ENCODE measurements around the gene KCNIP1.
A peak's percentile ranks its signal among the peaks of the same experiment; 100 is the strongest.

KCNIP1 gene

DNA sequence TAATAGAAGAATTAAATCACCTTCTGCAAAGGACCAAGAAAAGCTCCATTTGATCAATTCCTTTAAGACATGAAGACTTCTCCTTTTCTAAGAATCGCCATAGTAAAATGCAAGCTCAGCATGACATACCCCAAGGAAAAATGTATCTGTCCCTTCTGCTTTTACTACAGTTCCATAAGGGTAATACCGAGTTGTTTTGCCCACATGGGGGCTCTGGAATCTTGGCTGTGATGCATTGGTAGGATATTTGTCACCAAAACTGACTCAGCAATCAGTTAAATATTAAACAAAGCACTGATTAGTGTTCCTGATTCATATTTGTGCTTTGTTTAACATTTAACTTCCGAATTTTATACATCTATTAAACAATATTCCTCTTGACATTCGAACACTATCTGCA, 24.3 kb upstream of the KCNIP1 start:
- TF ChIP-seq MYC (IDR thresholded peaks at IDR 0.05; ENCODE audit: low read depth, low read length) (no peak), POLR2A (IDR thresholded peaks at IDR 0.05; ENCODE audit: extremely low read depth, insufficient read length) (no peak)
- TF ChIP-seq, protein P1, sequence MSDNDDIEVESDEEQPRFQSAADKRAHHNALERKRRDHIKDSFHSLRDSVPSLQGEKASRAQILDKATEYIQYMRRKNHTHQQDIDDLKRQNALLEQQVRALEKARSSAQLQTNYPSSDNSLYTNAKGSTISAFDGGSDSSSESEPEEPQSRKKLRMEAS (IDR thresholded peaks at IDR 0.05; ENCODE audit: low read depth, low read length): no peak
- TF ChIP-seq, protein P2, sequence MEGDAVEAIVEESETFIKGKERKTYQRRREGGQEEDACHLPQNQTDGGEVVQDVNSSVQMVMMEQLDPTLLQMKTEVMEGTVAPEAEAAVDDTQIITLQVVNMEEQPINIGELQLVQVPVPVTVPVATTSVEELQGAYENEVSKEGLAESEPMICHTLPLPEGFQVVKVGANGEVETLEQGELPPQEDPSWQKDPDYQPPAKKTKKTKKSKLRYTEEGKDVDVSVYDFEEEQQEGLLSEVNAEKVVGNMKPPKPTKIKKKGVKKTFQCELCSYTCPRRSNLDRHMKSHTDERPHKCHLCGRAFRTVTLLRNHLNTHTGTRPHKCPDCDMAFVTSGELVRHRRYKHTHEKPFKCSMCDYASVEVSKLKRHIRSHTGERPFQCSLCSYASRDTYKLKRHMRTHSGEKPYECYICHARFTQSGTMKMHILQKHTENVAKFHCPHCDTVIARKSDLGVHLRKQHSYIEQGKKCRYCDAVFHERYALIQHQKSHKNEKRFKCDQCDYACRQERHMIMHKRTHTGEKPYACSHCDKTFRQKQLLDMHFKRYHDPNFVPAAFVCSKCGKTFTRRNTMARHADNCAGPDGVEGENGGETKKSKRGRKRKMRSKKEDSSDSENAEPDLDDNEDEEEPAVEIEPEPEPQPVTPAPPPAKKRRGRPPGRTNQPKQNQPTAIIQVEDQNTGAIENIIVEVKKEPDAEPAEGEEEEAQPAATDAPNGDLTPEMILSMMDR (IDR thresholded peaks at IDR 0.05; ENCODE audit: low read depth, low read length): no peak
- no peak for DNase-seq (ENCODE audit: low read depth)
- H3K4me3 ChIP-seq (ENCODE audit: low read depth, low read length): no peak overlapping the region

DNA sequence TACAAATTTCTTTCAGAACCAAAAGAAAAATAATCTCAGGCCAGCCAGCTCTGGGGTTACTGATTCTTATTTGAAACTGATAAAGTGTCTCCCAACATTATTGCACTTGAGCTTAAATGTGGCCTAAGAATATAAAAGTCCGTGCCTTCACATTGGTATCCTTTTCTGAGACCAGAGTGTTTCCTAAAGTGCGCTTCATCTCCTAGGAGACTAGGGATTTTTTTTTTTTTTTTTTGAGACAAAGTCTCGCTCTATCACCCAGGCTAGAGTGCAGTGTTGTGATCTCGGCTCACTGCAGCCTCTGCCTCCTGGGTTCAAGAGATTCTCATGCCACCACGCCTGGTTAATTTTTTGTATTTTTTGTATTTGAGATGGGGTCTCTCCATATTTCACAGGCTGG, 23.6 kb upstream of the KCNIP1 start:
- TF ChIP-seq, protein P2 (IDR thresholded peaks at IDR 0.05; ENCODE audit: low read depth, low read length): no peak
- no peak for TF ChIP-seq MYC (IDR thresholded peaks at IDR 0.05; ENCODE audit: low read depth, low read length)
- TF ChIP-seq, protein P1 (IDR thresholded peaks at IDR 0.05; ENCODE audit: low read depth, low read length): no peak
- TF ChIP-seq POLR2A (IDR thresholded peaks at IDR 0.05; ENCODE audit: extremely low read depth, insufficient read length): no peak
- H3K4me3 ChIP-seq (ENCODE audit: low read depth, low read length): no peak overlapping the region
- DNase-seq (ENCODE audit: low read depth): no peak

DNA sequence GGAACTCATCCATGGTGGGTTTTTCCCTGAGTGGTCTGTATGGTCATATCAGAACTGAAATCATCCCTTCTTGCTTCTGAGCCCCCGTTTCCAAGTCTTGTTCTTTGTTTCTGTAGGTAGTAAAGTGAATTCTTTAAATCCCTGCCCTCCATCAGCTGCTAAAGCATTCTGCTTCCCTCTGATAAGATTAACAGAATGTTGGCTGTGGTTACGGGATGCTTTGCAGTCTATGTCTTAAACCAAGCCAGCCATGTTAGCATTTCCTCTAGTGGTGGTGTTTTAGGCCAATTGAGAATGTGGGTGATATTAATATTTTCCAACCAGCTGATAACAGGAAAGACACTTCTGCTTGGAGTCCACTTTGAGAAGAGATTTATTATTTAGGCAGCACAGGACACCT, 22.0 kb upstream of the KCNIP1 start:
- TF ChIP-seq, protein P1 (IDR thresholded peaks at IDR 0.05; ENCODE audit: low read depth, low read length): no peak
- TF ChIP-seq POLR2A (IDR thresholded peaks at IDR 0.05; ENCODE audit: extremely low read depth, insufficient read length) (no peak), MYC (IDR thresholded peaks at IDR 0.05; ENCODE audit: low read depth, low read length) (no peak)
- TF ChIP-seq, protein P2 (IDR thresholded peaks at IDR 0.05; ENCODE audit: low read depth, low read length): no peak
- H3K4me3 ChIP-seq (ENCODE audit: low read depth, low read length): no peak overlapping the region
- no peak for DNase-seq (ENCODE audit: low read depth)

DNA sequence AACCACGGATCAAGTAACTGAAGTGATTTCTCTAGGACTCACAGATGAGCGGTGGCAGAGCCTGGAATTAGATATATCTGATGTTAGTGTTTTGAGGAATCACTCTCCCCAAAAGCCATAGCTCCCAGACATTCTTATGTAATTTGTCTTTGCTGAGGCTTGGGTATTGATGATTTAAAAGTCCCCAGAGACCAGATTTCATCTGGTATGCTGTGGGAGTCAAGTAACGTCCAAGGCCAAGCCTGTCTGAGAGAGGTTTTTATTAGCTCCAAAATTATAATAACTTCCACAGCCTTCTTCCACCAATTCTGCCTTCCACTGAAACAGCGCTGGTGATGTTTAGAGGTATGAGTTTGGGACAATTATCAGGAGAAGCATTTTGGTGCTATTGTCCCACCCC, 21.3 kb upstream of the KCNIP1 start:
- H3K4me3 ChIP-seq (ENCODE audit: low read depth, low read length): no peak overlapping the region
- no peak for DNase-seq (ENCODE audit: low read depth)
- TF ChIP-seq, protein P1 (IDR thresholded peaks at IDR 0.05; ENCODE audit: low read depth, low read length): no peak
- TF ChIP-seq MYC (IDR thresholded peaks at IDR 0.05; ENCODE audit: low read depth, low read length) (no peak), POLR2A (IDR thresholded peaks at IDR 0.05; ENCODE audit: extremely low read depth, insufficient read length) (no peak)
- TF ChIP-seq, protein P2 (IDR thresholded peaks at IDR 0.05; ENCODE audit: low read depth, low read length): no peak

DNA sequence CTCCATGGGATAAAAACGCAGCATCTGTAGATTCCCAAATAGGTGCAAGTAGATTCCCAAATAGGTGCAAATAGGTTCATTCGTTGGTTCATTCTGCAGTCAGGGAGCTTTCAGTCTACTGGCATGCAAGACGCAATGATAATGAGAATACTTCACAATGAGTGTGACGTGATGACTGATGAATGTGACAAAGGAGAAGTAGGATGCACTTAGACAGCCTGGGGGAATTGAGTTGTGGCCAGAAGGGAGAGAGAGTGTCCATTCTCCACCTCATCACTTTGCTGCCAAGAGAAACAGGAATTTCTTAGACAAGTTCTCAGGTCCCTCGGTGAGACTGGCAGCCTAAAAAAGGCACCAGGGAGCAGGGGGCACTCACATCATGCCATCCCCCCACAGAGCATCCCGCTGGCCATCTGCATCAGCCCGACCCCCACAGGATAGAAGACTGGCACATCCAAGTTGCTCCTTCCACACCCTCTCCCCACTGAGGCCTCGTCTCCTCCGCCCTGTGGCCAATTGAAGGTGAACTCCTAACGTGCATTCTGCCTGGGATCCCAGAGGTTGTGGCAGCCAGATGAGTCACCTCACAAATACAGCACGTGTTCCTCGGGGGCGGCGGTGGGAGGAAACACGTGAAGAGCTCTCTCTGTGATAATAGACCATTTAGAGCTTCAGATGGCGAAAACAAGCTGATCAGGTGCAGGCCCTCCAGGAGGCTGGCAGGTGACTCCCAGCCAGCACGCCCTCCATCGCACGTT, 19.9 kb upstream of the KCNIP1 start:
- TF ChIP-seq, protein P1 (IDR thresholded peaks at IDR 0.05; ENCODE audit: low read depth, low read length): peak; percentile 91
- TF ChIP-seq MYC (IDR thresholded peaks at IDR 0.05; ENCODE audit: low read depth, low read length): peak; percentile 45
- no peak for TF ChIP-seq POLR2A (IDR thresholded peaks at IDR 0.05; ENCODE audit: extremely low read depth, insufficient read length)
- H3K4me3 ChIP-seq (ENCODE audit: low read depth, low read length): no peak overlapping the region
- peak; percentile 19 for DNase-seq (ENCODE audit: low read depth)

DNA sequence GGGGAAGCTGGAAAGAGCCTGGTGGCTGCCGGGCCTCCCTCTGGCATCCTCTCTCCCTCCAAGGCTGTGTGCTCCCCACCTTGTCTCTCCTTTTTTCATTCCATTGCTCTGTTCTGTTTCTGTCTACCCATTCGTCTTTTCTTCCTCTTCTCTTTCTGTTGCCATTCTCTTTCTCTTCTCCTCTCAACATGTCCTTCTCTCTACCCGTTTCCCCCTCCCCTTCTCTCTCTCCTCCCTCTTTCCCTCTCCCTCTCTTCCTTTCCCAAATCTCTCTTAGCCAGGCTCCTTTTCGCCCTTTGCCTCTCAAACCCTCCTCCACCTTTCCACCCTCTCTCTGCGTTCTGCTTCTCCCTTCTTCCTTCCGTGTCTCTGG, 19.4 kb upstream of the KCNIP1 start:
- no peak for DNase-seq (ENCODE audit: low read depth)
- no peak overlapping the region for H3K4me3 ChIP-seq (ENCODE audit: low read depth, low read length)
- TF ChIP-seq, protein P1 (IDR thresholded peaks at IDR 0.05; ENCODE audit: low read depth, low read length): no peak
- TF ChIP-seq MYC (IDR thresholded peaks at IDR 0.05; ENCODE audit: low read depth, low read length): no peak
- no peak for TF ChIP-seq POLR2A (IDR thresholded peaks at IDR 0.05; ENCODE audit: extremely low read depth, insufficient read length)
- TF ChIP-seq, protein P2 (IDR thresholded peaks at IDR 0.05; ENCODE audit: low read depth, low read length): no peak

Data from NB4 (cell line).